Stimulated activated effector memory CD8-positive, alpha-beta T cell treated with anti-CD3 and anti-CD28 coated beads, Interleukin-12 subunit alpha, Interleukin-12 subunit beta, amount 100 ng/mL, for 72 hours (primary cell): Measurements from ENCODE around the gene DSP.

ENCODE experiments used
- ATAC-seq: fragments of 150-1000 bp; cut with Tn5 transposase; 2 replicates; pipeline ENCODE4 v1.10.0; 2021
- DNase-seq, 2 donors: peaks; one replicate each; pipeline ENCODE4 v3.0.0; 2021 to 2022; ENCODE audit warnings: low spot score in 2 of 2
- H3K27ac Mint-ChIP-seq: one replicate; pipeline ENCODE4 v1.8.0; 2022; ENCODE audit warnings: mild to moderate bottlenecking, mixed read lengths
- H3K36me3 Mint-ChIP-seq: one replicate; pipeline ENCODE4 v1.8.0; 2022; ENCODE audit warnings: mild to moderate bottlenecking, mixed read lengths
- H3K4me1 Mint-ChIP-seq: one replicate; pipeline ENCODE4 v1.8.0; 2022; ENCODE audit warnings: mixed read lengths
- H3K4me3 Mint-ChIP-seq: one replicate; pipeline ENCODE4 v1.8.0; 2022; ENCODE audit warnings: mild to moderate bottlenecking, mixed read lengths
- H3K9me3 Mint-ChIP-seq: one replicate; pipeline ENCODE4 v1.8.0; 2022; ENCODE audit warnings: mixed read lengths

The DSP gene

GRCh38 chr6:7545316-7546019 lies 4.0 kb downstream of the DSP start:
- H3K36me3 Mint-ChIP-seq, result no peaks in the 10 kb centered on the region
- ATAC-seq (no peak), DNase-seq (no peak)
- no peaks in the 10 kb centered on the region for H3K9me3 Mint-ChIP-seq
- no peak overlapping the region for H3K4me3 Mint-ChIP-seq
- no peak overlapping the region for H3K27ac Mint-ChIP-seq
- H3K4me1 Mint-ChIP-seq, result no peaks in the 10 kb centered on the region

GRCh38 chr6:7546020-7546369 lies 4.5 kb downstream of the DSP start:
- no peaks in the 10 kb centered on the region for H3K9me3 Mint-ChIP-seq
- no peak for ATAC-seq
- H3K4me3 Mint-ChIP-seq, result no peak overlapping the region
- H3K27ac Mint-ChIP-seq, result no peak overlapping the region
- no peaks in the 10 kb centered on the region for H3K36me3 Mint-ChIP-seq
- no peak for DNase-seq
- H3K4me1 Mint-ChIP-seq, result no peaks in the 10 kb centered on the region

GRCh38 chr6:7546383-7546782 lies 4.9 kb downstream of the DSP start:
- DNase-seq (no peak), ATAC-seq (no peak)
- Mint-ChIP-seq H3K4me3 (no peak overlapping the region), H3K9me3 (no peaks in the 10 kb centered on the region), H3K36me3 (no peaks in the 10 kb centered on the region), H3K4me1 (no peaks in the 10 kb centered on the region), H3K27ac (no peak overlapping the region)

GRCh38 chr6:7546896-7547295 lies 5.4 kb downstream of the DSP start:
- no peaks in the 10 kb centered on the region for H3K4me1 Mint-ChIP-seq
- no peak overlapping the region for H3K4me3 Mint-ChIP-seq
- no peaks in the 10 kb centered on the region for H3K9me3 Mint-ChIP-seq
- no peak for ATAC-seq
- no peak for DNase-seq
- no peaks in the 10 kb centered on the region for H3K36me3 Mint-ChIP-seq
- H3K27ac Mint-ChIP-seq, result no peak overlapping the region

- no peaks in the 10 kb centered on the region for H3K36me3 Mint-ChIP-seq
- H3K4me1 Mint-ChIP-seq, result no peaks in the 10 kb centered on the region
- no peak overlapping the region for H3K27ac Mint-ChIP-seq
- no peak overlapping the region for H3K4me3 Mint-ChIP-seq
- DNase-seq (no peak), ATAC-seq (no peak)
- no peaks in the 10 kb centered on the region for H3K9me3 Mint-ChIP-seq
These were observed 5.8 kb downstream of the DSP start for GRCh38 chr6:7547315-7547714.

GRCh38 chr6:7550433-7550801 lies 8.9 kb downstream of the DSP start:
- DNase-seq (no peak), ATAC-seq (no peak)
- Mint-ChIP-seq H3K9me3 (no peaks in the 10 kb centered on the region), H3K27ac (no peak overlapping the region), H3K36me3 (no peaks in the 10 kb centered on the region), H3K4me1 (no peaks in the 10 kb centered on the region), H3K4me3 (no peak overlapping the region)

GRCh38 chr6:7554533-7555275 lies 13.2 kb downstream of the DSP start:
- Mint-ChIP-seq H3K4me1 (no peaks in the 10 kb centered on the region), H3K9me3 (no peaks in the 10 kb centered on the region), H3K27ac (no peak overlapping the region), H3K4me3 (no peak overlapping the region), H3K36me3 (no peaks in the 10 kb centered on the region)
- ATAC-seq (no peak), DNase-seq (no peak)

GRCh38 chr6:7555671-7556070 lies 14.2 kb downstream of the DSP start:
- H3K4me3 Mint-ChIP-seq, result no peak overlapping the region
- no peak overlapping the region for H3K27ac Mint-ChIP-seq
- no peaks in the 10 kb centered on the region for H3K36me3 Mint-ChIP-seq
- no peaks in the 10 kb centered on the region for H3K4me1 Mint-ChIP-seq
- DNase-seq (no peak), ATAC-seq (no peak)
- no peaks in the 10 kb centered on the region for H3K9me3 Mint-ChIP-seq

GRCh38 chr6:7556394-7557106 lies 15.1 kb downstream of the DSP start:
- no peak for ATAC-seq
- Mint-ChIP-seq H3K9me3 (no peaks in the 10 kb centered on the region), H3K27ac (no peak overlapping the region), H3K4me1 (no peaks in the 10 kb centered on the region), H3K4me3 (no peak overlapping the region), H3K36me3 (no peaks in the 10 kb centered on the region)
- no peak for DNase-seq

GRCh38 chr6:7557652-7558051 lies 16.2 kb downstream of the DSP start:
- H3K36me3 Mint-ChIP-seq, result no peaks in the 10 kb centered on the region
- no peak overlapping the region for H3K27ac Mint-ChIP-seq
- H3K9me3 Mint-ChIP-seq, result no peaks in the 10 kb centered on the region
- no peak for ATAC-seq
- no peak for DNase-seq
- no peak overlapping the region for H3K4me3 Mint-ChIP-seq
- no peaks in the 10 kb centered on the region for H3K4me1 Mint-ChIP-seq

- no peaks in the 10 kb centered on the region for H3K4me1 Mint-ChIP-seq
- ATAC-seq (no peak), DNase-seq (no peak)
- H3K4me3 Mint-ChIP-seq, result no peak overlapping the region
- no peak overlapping the region for H3K27ac Mint-ChIP-seq
- no peaks in the 10 kb centered on the region for H3K9me3 Mint-ChIP-seq
- H3K36me3 Mint-ChIP-seq, result no peaks in the 10 kb centered on the region
These were observed 17.3 kb downstream of the DSP start for GRCh38 chr6:7558781-7559180.

- Mint-ChIP-seq H3K4me3 (no peak overlapping the region), H3K27ac (no peak overlapping the region), H3K4me1 (no peaks in the 10 kb centered on the region), H3K9me3 (no peaks in the 10 kb centered on the region), H3K36me3 (no peaks in the 10 kb centered on the region)
- no peak for DNase-seq
- ATAC-seq, result no peak
These were observed 17.7 kb downstream of the DSP start for GRCh38 chr6:7559196-7559595.

GRCh38 chr6:7559651-7560385 lies 18.3 kb downstream of the DSP start:
- H3K4me1 Mint-ChIP-seq, result no peaks in the 10 kb centered on the region

GRCh38 chr6:7561153-7561964 lies 19.9 kb downstream of the DSP start:
- DNase-seq (no peak), ATAC-seq (no peak)
- Mint-ChIP-seq H3K4me3 (no peak overlapping the region), H3K36me3 (no peaks in the 10 kb centered on the region), H3K9me3 (no peaks in the 10 kb centered on the region), H3K4me1 (no peaks in the 10 kb centered on the region), H3K27ac (no peak overlapping the region)

More at GRCh38 chr6:7559651-7560385, 18.3 kb downstream of the DSP start:
- Mint-ChIP-seq H3K9me3 (no peaks in the 10 kb centered on the region), H3K36me3 (no peaks in the 10 kb centered on the region), H3K27ac (no peak overlapping the region), H3K4me3 (no peak overlapping the region)
- ATAC-seq, result peak; percentile 44
- no peak for DNase-seq

GRCh38 chr6:7562769-7563168 lies 21.3 kb downstream of the DSP start:
- H3K4me1 Mint-ChIP-seq, result no peaks in the 10 kb centered on the region
- ATAC-seq (no peak), DNase-seq (no peak)
- no peaks in the 10 kb centered on the region for H3K9me3 Mint-ChIP-seq
- H3K4me3 Mint-ChIP-seq, result no peak overlapping the region
- no peak overlapping the region for H3K27ac Mint-ChIP-seq
- H3K36me3 Mint-ChIP-seq, result no peaks in the 10 kb centered on the region
